Cortex of kidney (tissue), 1 donor: ENCODE data around the gene ZC3HAV1L.
A peak's percentile ranks its signal among the peaks of the same experiment; 100 is the strongest.
"Not testable (repeated sequence)": the region's sequence is repeated elsewhere in the genome, so short reads cannot be mapped to it uniquely, and the experiment has no call there.

Experiments
- DNase-seq: peaks from one replicate; lab custom pipeline; 2025; lab: John Stamatoyannopoulos, UW

The ZC3HAV1L gene

DNA sequence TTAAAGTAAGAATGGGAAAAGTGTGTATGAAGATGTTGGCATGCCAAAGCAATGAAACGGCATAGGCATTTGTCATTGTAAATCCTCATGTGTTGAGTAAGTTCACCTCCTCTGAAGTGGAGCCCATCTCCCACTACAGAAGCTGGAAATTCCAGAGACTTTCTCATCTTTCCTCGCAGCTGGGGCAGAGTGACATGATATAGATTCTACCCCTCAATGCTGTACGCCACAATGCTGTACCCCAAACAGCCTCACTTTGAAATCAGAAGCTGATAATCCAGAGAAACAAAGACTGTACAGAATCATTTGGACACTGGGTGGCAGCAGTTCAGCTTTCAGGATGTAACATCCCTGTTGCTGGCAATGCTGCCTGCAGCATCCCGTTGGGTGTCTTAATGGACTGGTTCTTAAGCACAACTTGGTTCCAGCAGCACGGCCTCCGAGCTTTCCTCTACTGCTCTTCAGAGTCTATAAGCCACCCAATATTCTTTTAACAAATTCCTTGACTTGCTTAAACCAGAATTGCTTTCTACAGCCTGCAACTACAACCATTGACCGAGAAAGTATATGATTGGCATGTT lies 18.8 kb downstream of the ZC3HAV1L start:
- DNase-seq = no peak

DNA sequence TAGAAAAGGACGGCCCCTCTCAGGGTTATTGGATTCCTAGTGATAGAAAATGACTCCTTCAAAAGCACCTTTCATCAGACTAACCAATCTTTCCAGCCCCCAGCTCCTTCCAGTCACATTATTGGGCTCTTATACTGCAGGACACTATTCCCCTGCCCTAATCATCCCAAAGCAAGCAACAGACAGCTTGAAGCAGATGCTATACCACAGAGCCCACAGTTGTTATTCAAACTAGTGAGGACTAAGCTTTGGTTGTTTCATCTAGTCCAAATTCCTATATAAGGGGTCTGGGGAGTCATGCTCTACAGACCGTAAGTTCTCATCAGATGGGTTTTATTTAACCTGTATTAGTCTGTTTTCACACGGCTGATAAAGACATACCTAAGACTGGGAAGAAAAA lies 24.5 kb downstream of the ZC3HAV1L start:
- DNase-seq = no peak

DNA sequence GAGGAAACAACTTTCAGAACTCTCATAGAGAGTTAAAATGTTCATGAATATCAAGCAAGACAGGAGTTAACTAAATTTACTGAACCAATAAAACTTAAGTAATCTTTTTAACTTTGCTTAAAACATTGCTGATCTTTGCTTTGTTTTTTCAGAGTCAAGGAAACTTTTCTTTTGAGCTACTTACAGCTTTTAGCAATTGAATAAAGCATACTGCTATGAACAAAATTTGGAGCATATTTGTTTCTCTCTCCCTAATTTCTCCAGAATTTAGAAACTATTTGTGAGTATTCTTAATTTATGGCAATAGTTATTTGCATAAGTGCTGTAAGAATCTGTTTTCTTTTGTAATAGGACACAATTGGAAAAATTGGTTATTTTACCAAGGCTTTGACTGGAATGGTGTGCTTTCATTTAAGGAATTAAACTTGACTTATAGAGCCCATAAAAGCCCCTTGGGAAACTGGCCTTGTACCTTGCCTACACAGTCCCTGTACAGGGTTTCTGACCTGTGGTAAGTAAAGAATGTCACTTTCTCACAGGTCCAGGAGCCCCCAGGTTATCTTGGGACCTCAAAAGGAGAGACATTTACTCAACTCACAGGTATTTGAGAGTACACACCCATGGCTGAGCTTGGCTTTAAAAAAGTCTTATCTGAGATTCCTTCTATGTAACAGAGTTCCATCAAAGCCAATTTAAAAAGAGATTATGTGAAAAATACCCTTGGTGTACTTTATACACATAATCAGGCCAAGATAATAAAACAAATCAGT lies 31.3 kb downstream of the ZC3HAV1L start:
- DNase-seq = no peak

- DNase-seq = no peak
These were observed 36.4 kb downstream of the ZC3HAV1L start for GRCh38 chr7:138999414-138999813.

DNA sequence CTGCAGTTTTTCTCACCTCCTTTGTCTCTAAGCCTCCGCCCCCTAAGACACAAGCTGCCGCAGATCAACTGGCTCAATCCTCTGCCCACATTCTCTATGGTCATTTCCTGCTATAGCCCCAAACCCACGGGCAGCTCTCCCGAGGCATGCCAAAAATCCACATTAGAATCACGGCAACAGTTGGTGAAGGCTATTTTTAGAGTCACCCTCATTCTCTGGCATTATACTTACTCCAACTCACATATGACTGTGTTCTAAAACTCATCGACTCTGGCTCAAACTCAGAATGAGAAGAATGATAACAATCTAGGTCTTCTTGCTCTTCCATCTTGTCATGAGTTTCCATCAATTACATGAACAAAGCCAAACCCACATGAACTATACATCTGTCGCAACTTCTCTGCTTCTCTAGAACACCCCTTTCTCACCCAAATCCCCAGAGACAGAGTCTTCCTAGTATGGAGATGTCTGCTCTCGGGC lies 43.8 kb downstream of the ZC3HAV1L start:
- DNase-seq = no peak

DNA sequence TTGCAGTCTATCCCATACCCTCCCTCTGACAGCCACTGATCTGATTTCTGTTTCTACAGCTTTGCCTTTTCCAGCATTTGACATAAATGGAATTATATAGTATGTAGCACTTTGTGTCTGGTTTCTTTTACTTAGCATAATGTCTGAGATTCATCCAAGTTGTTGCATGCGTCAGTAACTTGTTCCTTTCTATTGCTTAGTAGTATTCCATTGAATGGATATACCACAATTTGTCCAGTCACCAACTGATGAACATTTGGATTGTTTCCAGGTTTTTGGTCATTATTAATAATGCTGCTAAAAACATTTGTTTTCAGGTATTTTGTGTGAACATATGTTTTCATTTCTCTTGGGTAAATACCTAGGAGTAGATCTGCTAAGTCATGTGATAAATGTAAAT lies 48.2 kb downstream of the ZC3HAV1L start:
- no peak for DNase-seq

GRCh38 chr7:138982204-138982623 lies 53.6 kb downstream of the ZC3HAV1L start:
- DNase-seq = no peak

GRCh38 chr7:138981332-138982203 lies 54.3 kb downstream of the ZC3HAV1L start, which contains the start of gene KIAA1549:
TSS of gene KIAA1549 (minus strand) at chr7:138981389. CDS start at chr7:138981269, 120 bp downstream.
- DNase-seq = peak; percentile 30

DNA sequence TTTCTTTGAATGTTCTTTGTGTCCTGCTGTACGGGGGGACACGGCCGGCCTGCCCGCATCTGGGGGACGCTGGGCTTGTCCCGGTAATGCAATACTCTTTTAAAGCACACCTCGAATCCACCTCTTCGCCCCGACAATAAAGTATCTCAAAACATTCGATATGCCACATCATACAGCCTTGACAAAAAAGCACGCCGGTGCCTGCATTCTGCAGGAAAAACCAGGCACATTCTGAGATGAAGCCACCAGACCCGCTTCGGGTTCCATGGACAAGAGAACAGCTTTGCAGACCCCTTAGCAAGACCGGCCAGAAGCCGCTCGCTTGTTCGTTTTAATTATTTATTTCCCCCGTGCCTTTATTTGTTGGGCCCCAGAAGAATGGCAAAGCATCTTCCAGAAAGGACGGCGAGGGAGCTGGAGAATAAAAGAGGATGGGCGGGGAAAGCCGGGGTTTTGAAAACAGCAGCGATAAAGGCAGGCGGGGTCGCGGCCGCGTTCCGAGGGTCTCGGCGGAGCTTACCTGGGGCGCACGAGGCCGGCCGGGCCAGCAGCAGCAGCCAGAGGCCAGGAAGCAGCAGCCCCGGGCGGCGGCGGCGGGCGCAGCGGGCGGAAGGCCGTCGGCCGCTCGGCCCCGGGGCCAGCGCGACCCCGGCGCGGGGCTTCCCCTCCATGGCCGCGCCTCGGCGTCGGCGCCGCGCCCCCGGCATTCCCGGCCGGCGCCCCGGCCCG lies 55.1 kb downstream of the ZC3HAV1L start:
- DNase-seq = no peak

GRCh38 chr7:138979988-138980562 lies 55.8 kb downstream of the ZC3HAV1L start:
- DNase-seq = no peak

DNA sequence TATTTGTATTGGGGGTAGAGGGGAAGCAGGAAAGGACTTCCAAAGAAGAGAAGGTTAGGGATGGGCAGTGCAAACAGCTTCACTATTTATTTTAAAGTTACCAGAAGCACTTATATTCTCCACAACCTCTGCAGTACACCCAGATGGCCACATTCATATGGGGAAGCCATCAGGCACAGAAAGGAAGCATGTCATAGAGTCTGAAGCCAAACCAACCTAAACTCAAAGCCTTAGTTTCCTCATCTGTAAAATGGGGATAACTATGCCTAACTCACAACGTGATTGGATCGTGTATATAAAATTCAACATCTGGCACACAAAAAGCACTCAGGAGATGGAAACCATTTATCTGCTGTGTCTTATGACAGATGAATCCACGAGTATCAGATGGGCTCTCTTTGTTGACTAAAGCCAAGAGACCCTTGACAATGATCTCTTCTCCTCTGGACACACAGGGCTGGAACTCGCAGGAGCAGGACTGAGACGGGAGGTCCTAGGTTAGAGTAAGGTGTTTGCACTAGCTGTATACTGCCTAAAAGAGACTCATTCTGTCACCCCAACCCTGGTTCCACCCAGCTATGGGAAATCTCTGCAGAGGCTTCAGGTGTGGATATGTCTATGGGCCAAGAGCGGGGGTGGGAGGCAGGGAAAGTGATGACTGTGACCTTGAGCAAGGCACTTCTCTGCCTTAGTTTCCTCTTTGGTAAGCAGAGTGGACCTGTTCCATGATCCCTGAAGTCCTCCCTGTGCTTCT lies 56.4 kb downstream of the ZC3HAV1L start:
- DNase-seq = no peak

GRCh38 chr7:138978541-138979184 lies 57.2 kb downstream of the ZC3HAV1L start:
- no peak for DNase-seq

GRCh38 chr7:138976161-138976560 lies 59.7 kb downstream of the ZC3HAV1L start:
- not testable (repeated sequence) for DNase-seq
